ENCODE measurements around the gene GULP1. TPM values are rescaled to one million over a fixed set of nuclear protein-coding genes. Genes with fewer than 3 reads are reported as not detected.
A peak's percentile ranks its signal among the peaks of the same experiment; 100 is the strongest.

GULP1 gene
- total and polyA plus RNA-seq, 10 donors: 0.83 to 16.6 (median 6.6) TPM

GRCh38 chr2:188291142-188291616 lies 495 bp upstream of the GULP1 start:
- peak overlapping the region; percentile 23 to 73 (median 46) for H3K4me3 ChIP-seq
- H3K9me3 ChIP-seq: no peaks in the 10 kb centered on the region
- intact Hi-C loops (cut with DNase I; ENCODE audit: low total_unique reads): loop anchor here (10.0 kb wide), 1 partner anchor 84 kb away; no protein-coding TSS in a partner anchor
- DNase-seq: no peak
- H3K27me3 ChIP-seq (replicated peaks in 1 of 7): peaks cover 0 to 36% (median 10%) of the 10 kb centered on the region in 7 donors
- peak overlapping the region; percentile 49 to 85 (median 78) for H3K27ac ChIP-seq
- H3K36me3 ChIP-seq: no peaks in the 10 kb centered on the region
- peaks cover 0 to 18% (median 6%) of the 10 kb centered on the region in 6 donors for H3K4me1 ChIP-seq
- WGBS, 5 donors: 8 to 12% (median 8%) methylated on average over 12 of the region's 12 CpGs
- TF ChIP-seq CTCF (IDR thresholded peaks at IDR 0.05 in 8 of 11, conservative IDR thresholded peaks at IDR 0.05 in 3 of 11) (no peak), POLR2AphosphoS5 (IDR thresholded peaks at IDR 0.05) (no peak), POLR2A (IDR thresholded peaks at IDR 0.05) (no peak)

- intact Hi-C loops (cut with DNase I; ENCODE audit: low total_unique reads): loop anchor here (10.0 kb wide), 1 partner anchor 82 kb away; no protein-coding TSS in a partner anchor
- peak; percentile 71 for DNase-seq
- peak overlapping the region; percentile 49 to 85 (median 78) for H3K27ac ChIP-seq
- H3K36me3 ChIP-seq: no peaks in the 10 kb centered on the region
- peak overlapping the region; percentile 23 to 73 (median 46) for H3K4me3 ChIP-seq
- WGBS, 5 donors: 3 to 6% (median 4%) methylated on average over 44 to 54 of the region's 54 CpGs
- TF ChIP-seq POLR2AphosphoS5 (IDR thresholded peaks at IDR 0.05): peak in 2 of 3 donors; percentile 61 to 68
- no peak for TF ChIP-seq POLR2A (IDR thresholded peaks at IDR 0.05)
- H3K27me3 ChIP-seq (replicated peaks in 1 of 7): peaks cover 0 to 36% (median 10%) of the 10 kb centered on the region in 7 donors
- H3K4me1 ChIP-seq: peaks cover 0 to 18% (median 6%) of the 10 kb centered on the region in 6 donors
- no peaks in the 10 kb centered on the region for H3K9me3 ChIP-seq
Measured at GRCh38 chr2:188292348-188293239, 920 bp downstream of the GULP1 start.

GRCh38 chr2:188293601-188294351 lies 2.1 kb downstream of the GULP1 start:
- TF ChIP-seq CTCF (IDR thresholded peaks at IDR 0.05 in 8 of 11, conservative IDR thresholded peaks at IDR 0.05 in 3 of 11): no peak
- TF ChIP-seq POLR2A (IDR thresholded peaks at IDR 0.05): no peak
- TF ChIP-seq POLR2AphosphoS5 (IDR thresholded peaks at IDR 0.05): no peak
- no peak for DNase-seq

GRCh38 chr2:188294352-188294926 lies 2.8 kb downstream of the GULP1 start:
- TF ChIP-seq POLR2A (IDR thresholded peaks at IDR 0.05): no peak
- TF ChIP-seq POLR2AphosphoS5 (IDR thresholded peaks at IDR 0.05): no peak
- TF ChIP-seq CTCF (IDR thresholded peaks at IDR 0.05 in 8 of 11, conservative IDR thresholded peaks at IDR 0.05 in 3 of 11): no peak
- H3K4me1 ChIP-seq: peaks cover 0 to 18% (median 6%) of the 10 kb centered on the region in 6 donors
- H3K36me3 ChIP-seq: no peaks in the 10 kb centered on the region
- peaks cover 0 to 36% (median 10%) of the 10 kb centered on the region in 7 donors for H3K27me3 ChIP-seq (replicated peaks in 1 of 7)
- whole genome bisulfite sequencing, 5 donors: 60 to 81% (median 71%) methylated on average over 1 of the region's 1 CpG
- peak overlapping the region in 4 of 8 donors; percentile 11 to 73 (median 56) for H3K4me3 ChIP-seq
- H3K9me3 ChIP-seq: peaks cover 0 to 7% (median 0%) of the 10 kb centered on the region in 8 donors
- DNase-seq: no peak
- intact Hi-C loops (cut with DNase I; ENCODE audit: low total_unique reads): loop anchor here (10.0 kb wide), 1 partner anchor 80 kb away; no protein-coding TSS in a partner anchor
- peak overlapping the region in 3 of 8 donors; percentile 74 to 85 (median 82) for H3K27ac ChIP-seq

More at GRCh38 chr2:188293601-188294351, 2.1 kb downstream of the GULP1 start:
- peaks cover 0 to 18% (median 6%) of the 10 kb centered on the region in 6 donors for H3K4me1 ChIP-seq
- peaks cover 0 to 7% (median 0%) of the 10 kb centered on the region in 8 donors for H3K9me3 ChIP-seq
- 49 to 69% (median 65%) methylated on average over 10 of the region's 10 CpGs for WGBS, 5 donors
- intact Hi-C loops (cut with DNase I; ENCODE audit: low total_unique reads): loop anchor here (10.0 kb wide), 1 partner anchor 81 kb away; no protein-coding TSS in a partner anchor
- peaks cover 0 to 36% (median 10%) of the 10 kb centered on the region in 7 donors for H3K27me3 ChIP-seq (replicated peaks in 1 of 7)
- H3K4me3 ChIP-seq: peak overlapping the region in 7 of 8 donors; percentile 11 to 73 (median 48)
- no peaks in the 10 kb centered on the region for H3K36me3 ChIP-seq
- peak overlapping the region in 5 of 8 donors; percentile 74 to 85 (median 80) for H3K27ac ChIP-seq

All from spleen (tissue), 11 donors.